D341Med (cell line): ENCODE data around the gene AS3MT.
A peak's percentile ranks its signal among the peaks of the same experiment; 100 is the strongest.
"Not testable (repeated sequence)": the region's sequence is repeated elsewhere in the genome, so short reads cannot be mapped to it uniquely, and the experiment has no call there.

Experiments
- DNase-seq: peaks from one replicate; pipeline ENCODE4 v3.0.0; 2012; ENCODE audit warnings: low spot score

AS3MT gene, protein sequence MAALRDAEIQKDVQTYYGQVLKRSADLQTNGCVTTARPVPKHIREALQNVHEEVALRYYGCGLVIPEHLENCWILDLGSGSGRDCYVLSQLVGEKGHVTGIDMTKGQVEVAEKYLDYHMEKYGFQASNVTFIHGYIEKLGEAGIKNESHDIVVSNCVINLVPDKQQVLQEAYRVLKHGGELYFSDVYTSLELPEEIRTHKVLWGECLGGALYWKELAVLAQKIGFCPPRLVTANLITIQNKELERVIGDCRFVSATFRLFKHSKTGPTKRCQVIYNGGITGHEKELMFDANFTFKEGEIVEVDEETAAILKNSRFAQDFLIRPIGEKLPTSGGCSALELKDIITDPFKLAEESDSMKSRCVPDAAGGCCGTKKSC

DNA sequence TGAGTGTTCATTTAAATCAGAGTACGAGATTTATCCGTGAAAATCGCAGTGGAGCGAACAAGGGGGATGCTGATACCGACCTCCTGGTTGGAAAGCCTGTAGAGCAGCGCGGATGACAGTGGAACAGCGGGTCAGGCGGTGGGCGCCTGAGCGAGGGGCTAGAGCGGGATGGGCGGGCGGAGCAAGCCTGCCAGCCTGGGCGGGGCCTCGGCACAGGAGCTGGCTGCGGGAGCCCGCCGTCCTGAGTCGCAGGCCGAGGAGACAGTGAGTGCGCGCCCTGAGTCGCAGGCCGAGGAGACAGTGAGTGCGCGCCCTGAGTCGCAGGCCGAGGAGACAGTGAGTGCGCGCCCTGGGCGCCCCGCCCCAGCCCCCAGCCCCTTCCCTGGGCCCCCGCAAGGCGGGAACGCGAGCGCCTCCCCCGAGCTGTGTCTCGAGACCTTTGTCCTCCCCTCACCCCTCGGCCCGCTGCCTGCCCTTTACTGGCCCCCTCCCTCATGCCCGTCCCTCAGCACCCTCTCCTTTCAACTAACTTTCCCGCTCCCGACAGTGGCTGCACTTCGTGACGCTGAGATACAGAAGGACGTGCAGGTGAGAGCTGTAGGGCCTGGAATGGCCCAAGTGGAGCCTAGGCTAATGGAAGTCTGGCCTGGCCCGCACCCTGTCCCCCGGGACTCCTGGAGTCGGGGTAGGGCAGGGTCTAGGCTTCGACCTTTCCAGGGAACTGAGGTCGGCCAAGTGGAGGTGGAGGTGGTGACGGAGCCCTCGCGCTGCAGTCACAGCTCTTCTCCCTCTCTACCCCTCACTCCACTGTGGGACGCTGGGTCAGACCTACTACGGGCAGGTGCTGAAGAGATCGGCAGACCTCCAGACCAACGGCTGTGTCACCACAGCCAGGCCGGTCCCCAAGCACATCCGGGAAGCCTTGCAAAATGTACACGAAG lies at the start of gene AS3MT:
TSS of gene AS3MT (plus strand) at position 213 of the 941 bp plus-strand sequence. CDS start at position 336, 123 bp downstream.
- peak; percentile 79 for DNase-seq

DNA sequence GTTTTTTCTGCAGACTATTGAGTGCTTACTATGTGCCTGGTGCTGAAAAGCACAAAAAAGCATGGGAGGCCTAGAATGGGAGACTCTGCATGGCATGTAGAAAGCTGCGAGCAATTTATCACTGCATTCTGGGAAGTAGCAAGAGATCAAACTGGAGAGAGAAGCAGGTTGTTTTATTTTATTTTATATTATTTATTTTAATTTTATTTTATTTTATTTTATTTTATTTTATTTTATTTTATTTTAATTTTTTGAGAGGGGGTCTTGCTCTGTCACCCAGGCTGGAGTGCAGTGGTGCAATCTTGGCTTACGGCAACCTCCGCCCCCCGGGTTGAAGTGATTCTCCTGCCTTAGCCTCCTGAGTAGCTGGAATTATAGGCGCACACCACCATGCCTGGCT lies 49.3 kb upstream of the AS3MT start:
- DNase-seq = not testable (repeated sequence)

DNA sequence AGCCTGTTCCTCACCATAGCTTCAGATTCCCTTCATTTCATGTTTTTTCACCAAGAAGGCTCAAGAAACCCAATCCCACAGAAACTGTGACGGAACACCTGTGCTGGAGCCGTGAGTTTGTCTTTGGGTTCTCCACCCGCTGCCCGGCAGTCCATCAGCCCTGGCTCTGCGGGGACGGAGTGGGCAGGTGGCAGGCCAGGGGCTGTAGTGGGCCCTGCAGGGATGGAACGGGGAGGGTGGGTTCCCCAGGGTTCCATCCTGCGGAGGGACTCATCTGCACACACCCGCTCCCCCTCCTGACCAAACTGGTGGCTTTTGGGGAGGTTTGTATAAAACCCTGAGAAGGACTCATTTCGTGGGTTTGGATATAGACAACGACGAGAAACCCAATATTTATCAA lies 47.0 kb upstream of the AS3MT start:
- DNase-seq = no peak

DNA sequence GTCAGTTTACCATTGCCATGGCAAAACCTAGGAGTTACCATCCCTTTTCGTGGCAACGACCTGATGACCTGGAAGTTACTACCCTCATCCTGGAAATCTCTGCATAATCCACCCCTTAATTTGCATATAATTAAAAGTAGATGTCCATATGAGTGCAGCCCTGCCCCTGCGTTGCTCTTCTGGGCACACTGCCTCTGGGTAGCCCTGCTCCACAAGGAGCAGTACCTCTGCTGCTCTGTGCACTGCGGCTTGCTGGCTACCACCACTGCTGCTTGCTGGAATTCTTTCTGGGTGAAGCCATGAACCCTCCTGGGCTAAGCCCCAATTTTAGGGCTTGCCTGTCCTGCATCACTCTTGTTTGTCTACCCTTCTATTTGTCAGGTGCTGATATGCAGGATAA lies 44.6 kb upstream of the AS3MT start:
- no peak for DNase-seq

DNA sequence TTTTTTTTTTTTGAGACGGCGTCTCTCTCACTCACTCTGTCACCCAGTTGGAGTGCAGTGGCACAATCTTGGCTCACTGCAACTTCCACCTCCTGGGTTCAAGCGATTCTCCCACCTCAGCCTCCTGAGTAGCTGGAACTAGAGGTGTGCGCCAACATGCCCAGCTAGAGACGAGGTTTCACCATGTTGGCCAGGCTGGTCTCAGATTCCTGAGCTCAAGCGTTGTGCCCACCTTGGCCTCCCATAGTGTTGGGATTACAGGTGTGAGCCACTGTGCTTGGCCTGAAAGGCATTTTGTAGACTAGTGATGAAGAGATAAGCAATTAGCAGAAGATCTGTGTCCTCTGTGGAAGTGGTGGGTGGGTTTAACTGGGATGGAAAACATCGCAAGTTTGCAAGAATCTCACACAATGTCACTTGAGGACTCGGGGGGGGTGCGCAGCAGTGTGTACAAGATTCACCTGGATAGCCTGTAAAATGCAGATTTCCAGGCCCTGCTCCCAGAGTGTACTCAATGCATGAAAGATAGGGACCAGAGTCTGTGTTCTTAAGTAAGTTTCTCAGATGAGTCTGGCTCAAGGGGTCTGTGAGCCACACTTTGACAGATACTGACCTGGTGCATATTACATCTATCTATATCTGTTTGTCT lies 43.0 kb upstream of the AS3MT start:
- no peak for DNase-seq

DNA sequence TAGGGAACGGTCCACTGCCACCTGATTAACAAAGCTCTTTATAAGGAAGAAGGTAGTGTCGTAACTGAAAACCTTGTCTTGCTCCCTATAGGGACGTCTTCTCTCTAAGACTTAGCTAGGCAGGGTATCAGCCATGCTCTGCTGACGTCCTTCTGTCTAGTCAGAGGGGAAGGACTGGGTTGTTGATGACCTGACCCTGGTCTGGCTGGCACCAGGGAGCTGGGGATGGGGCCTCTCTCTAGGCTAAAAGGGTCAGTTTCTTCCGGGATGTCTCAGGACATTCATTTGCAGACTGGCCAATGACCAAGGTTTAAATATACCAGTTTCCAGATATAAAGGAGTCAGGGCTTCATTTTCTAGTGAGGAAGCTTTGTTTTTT lies 41.7 kb upstream of the AS3MT start:
- DNase-seq = no peak

DNA sequence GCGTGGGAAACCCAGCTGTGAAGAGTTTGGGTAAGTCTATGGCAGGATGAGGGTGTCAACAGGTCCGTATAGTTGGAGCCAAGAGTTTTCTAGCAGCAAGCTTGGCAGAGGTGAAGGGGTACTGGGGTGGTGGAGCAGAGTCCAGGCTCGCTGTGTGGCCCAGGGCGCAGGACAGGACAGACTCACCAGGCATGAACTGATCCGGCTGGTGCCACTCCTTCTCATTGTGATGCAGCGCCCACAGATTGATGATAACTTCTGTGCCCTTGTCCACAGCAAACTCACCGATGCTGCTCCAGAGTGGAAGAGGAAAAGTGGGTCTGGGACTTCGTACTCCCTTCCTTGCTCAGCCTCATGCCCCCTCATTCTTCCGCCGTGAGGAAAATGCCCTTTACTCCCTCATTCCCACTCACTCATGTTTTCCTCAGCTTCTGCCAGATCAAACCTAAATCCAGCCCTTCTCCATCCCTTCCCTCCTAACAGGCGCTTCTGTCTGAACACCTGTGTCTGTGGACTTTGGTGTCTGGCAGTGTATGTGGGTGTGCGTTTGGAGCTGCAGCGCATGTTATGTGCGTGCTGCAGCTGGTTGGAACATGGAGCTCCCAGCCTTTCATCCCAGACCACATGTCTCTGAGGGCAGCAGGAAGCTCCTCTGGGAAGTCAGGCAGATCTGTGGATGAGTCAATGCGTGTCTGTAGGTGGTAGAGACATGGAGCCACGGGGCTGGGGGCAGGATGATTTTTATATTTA lies 37.8 kb upstream of the AS3MT start:
- no peak for DNase-seq

DNA sequence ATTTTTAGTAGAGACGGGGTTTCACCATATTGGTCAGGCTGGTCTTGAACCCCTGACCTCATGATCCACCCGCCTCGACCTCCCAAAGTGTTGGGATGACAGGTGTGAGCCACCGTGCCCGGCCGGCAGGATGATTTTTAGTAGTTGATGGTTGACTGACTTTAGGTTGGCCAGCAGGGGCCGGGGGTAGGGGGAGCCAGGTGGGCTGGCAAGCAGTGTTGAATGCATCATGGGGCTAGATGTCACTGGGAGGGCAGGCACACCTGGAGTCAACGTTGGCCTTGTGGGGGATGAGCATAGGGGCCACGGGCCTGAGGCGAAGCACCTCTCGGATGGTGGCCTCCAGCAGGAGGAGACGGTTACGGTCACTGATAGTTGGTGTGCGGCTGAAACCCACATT lies 37.0 kb upstream of the AS3MT start:
- DNase-seq = no peak

DNA sequence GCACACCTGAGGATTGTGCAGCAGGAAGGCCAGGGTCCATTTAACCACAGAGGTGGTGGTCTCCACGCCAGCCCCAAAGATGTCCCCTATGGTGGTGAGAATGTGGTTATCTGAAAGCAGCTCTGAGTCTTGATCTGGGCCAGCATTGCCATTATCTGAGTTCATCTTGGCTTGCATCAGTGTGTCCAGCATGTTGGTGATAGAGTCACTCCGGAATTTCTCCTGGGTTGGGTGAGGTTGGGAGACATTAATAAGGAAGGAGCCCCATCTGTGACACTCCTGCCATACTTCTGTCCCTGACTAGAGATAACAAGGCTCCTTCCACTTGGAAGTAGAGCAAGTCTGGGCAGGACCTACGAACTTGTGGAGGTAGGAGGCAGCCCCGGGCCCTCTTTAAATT lies 36.3 kb upstream of the AS3MT start:
- no peak for DNase-seq

DNA sequence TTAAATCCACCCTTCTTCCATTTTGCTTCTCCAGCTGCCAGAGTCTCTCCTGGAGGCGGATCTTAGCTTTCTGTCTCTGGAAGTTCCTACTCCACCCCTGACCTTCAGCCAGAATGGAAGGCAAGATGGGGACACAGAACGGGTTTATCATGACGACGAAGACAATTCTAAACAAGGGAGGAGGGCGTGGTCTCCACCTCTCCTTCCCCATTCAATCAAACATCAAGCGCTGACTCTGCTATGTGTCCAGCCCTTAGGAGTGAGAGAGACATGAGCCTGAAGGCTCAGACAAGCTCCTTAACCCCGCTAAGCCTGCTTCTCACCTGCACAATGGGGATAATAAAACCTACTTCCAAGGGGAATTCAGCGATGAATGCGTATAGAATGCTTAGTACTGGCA lies 35.1 kb upstream of the AS3MT start:
- DNase-seq = no peak

DNA sequence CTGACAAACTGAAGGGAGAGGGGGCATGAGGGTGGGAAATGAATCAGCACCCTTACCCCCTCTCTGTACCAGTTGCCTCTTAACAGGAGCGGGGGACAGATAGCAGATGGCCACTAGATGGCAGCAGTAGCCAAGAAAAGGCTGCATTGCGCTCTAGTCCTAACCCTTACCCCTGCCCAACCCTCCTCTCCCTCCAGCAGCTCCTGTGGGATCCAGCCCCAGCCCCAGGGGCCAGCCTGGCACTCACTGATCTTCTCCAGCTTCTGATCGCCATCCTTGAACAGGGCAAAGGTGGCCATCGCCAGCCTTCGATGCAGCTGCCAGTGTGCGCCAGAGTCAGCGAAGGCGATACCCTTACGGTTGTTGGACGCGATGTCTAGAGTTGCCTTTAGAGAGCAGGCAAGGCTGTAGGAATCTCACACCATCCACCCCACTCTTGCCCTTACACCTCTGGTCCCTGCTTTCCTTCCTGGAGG lies 34.2 kb upstream of the AS3MT start:
- peak; percentile 77 for DNase-seq

DNA sequence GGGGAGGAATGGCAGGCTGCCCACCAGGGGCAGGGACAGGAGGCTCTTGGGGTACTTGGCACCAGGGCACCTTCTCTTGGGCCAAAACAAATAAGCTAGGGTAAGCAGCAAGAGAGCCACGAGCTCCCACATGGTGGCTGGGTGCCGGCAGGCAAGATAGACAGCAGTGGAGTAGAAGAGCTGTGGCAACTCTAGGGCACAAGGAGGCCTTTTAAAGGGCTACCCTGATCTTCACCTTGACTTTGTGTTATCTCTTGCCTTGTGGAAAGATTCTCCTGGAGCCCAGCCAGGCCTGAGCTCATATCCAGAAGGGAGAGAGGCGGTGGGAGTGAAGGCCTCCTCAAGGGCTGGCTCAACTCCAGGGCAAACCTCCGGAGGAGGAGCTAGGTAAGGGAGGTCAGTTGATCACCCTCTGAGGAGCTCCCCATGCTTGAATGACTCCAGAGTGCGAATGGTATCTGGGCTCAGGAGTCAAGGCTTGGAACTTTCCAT lies 32.0 kb upstream of the AS3MT start, which contains the start of gene CYP17A1:
TSS of gene CYP17A1 (minus strand) at position 184 of the 492 bp plus-strand sequence. CDS start at position 132, 52 bp downstream.
- no peak for DNase-seq

DNA sequence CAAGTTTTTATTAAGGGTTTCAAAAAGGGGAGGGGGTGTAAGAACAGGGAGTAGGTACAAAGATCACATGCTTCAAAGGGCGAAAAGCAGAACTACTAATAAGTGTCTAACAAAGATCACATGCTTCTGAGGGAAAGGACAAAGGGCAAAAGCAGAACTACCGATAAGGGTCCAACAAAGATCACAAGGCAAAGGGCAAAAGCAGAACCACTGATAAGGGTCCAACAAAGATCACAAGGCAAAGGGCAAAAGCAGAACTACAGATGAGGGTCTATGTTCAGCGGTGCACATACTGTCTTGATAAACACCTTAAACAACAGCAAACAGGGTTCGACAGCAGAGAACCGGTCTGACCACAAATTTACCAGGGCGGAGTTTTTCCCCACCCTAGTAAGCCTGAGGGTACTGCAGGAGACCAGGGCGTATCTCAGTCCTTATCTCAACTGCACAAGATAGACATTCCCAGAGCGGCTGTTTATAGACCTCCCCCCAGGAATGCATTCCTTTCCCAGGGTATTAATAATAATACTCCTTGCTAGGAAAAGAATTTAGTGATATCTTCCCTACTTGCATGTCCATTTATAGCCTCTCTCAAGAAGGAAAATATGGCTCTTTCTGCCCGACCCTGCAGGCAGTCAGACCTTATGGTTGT lies 30.9 kb upstream of the AS3MT start:
- DNase-seq = not testable (repeated sequence)

DNA sequence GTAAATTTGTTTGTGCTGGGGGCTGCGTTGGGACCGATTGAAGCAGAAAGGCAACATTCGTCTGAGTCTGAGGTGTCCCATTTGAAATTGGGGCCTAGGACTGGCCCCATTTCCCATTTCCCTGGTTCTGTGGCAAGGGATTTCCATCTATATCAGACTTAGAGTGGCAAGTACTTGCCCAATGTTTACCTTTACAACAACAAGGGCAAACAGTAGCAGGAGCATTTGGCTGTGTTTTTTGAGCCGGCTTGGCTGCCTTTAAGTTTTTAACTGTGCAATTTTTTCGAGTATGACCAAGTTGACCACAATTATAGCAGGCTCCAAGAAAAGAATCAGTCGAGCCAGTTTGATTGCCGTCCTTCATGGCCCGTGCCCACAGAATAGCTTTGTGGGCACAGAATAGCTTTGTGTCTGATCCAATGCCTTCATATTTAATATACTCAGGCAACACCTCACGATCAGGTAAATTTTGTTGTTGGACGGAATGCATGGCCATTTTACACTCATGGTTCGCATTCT lies 27.4 kb upstream of the AS3MT start:
- no peak for DNase-seq

DNA sequence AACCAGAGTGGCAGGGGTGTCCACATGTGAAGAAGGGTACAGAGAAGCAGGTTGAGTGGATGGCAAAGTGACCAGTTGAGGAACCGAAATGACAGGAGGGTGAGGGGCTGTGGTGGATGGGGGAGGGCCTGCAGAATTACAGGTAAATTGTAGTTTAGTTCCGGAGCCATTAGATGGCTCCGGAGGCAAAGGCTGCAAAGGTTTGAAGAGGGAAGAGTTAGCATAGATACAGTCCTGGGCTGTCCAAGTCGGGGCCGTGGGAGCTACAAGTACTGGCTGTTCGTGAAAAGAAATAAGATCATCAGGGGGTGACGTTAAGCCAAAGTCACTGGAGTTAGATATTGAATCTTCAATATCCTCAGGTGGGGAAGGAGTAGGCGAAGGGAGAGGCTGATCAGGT lies 26.1 kb upstream of the AS3MT start:
- DNase-seq = not testable (repeated sequence)

DNA sequence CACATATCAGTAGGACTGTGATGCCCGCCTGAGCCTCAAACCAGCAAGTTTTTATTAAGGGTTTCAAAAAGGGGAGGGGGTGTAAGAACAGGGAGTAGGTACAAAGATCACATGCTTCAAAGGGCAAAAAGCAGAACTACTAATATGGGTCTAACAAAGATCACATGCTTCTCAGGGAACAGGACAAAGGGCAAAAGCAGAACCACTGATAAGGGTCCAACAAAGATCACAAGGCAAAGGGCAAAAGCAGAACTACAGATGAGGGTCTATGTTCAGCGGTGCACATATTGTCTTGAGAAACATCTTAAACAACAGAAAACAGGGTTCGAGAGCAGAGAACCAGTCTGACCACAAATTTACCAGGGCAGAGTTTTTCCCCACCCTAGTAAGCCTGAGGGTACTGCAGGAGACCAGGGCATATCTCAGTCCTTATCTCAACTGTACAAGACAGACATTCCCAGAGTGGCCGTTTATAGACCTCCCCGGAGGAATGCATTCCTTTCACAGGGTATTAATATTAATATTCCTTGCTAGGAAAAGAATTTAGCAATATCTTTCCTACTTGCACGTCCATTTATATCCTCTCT lies 25.0 kb upstream of the AS3MT start:
- not testable (repeated sequence) for DNase-seq

DNA sequence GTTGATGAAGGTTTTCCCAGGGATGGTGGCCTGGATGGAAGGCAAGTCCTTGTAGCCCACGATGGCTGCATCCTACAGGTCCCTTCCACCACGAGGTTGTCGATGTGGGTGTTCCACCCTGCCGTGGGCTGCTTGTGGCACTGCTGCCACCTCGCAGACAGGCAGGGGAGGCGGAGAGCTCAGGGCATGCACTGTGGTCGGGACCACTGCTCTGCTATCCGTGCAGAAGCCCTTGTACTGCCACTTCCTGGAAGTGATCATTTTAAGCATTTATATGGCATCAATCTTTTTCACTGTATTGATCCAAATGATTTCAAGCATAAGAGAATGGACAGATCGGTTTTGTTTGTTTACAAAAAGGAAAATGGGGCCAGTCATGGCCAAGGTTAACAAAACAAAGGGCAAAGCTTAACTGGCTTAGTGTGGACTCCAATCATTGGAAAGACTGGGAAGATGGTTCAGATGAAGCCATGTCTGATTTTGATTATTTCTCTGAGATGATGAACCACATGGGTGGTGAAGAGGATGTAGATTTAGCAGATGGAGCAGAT lies 23.8 kb upstream of the AS3MT start:
- DNase-seq = no peak

DNA sequence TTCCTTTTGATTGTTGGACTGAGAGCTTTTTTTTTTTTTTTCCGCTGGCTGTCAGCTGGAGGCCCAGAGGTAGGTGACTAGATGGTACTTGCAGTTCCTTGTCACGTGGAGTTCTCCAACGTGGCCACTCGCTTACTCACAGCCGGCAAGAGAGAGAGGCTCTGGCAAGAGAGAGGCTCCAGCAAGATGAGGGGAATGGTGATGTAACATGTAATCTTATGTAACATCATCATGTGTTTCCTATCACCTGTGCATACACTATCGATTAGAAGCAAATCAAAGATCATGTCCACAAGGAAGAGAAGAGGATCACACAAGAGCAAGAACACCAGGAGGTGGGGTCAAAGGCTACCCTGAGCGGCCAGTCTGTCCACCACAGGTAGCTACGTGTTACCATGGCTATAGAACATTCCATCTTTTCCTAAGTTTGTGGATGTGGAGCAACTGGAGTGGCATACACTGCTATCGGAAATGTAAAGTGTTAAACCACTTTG lies 19.2 kb upstream of the AS3MT start:
- no peak for DNase-seq

DNA sequence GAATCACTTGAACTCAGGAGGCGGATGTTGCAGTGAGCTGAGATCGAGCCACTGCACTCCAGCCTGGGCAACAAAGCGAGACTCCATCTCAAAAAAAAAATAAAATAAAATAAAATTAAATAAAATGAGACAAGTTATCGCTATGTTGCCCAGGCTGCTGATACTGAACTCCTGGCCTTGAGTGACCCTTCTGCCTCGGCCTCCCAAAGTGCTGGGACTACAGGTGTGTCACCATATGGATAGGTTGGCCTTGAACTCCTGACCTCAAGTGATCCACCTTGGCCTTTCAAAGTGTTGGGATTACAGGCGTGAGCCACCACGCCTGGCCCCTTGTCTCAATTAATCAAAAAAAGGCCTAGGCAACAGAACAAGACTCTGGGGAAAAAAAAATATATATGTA lies 16.0 kb upstream of the AS3MT start:
- DNase-seq = not testable (repeated sequence)
